ENCODE results near the gene NRIP3. TPM values are rescaled to one million over a fixed set of nuclear protein-coding genes. Genes with fewer than 3 reads are reported as not detected.
"Not testable (repeated sequence)": the region's sequence is repeated elsewhere in the genome, so short reads cannot be mapped to it uniquely, and the experiment has no call there.

Gene NRIP3
- polyA plus RNA-seq, 1 donor: 0.87 TPM

DNA sequence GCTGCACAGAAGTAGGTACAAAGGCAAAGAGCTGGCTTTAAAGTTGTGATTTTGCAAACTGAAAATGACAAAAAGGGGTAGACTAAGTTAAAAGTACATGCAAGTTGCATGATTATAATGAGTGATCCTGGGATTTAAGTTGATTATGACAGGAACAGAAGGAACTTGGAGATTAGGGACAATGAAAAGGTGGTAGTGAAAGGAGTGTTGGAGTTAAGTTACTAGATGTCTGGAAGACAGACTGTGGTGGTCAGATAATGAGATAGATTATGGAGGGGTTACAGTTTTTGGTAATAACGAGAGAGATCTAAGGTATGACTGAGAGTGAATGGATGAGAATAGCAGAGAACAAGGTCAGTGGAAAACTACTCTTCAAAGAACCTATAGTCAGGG, 31.9 kb downstream of the NRIP3 start:
- DNase-seq (ENCODE audit: low read depth): no peak

- no peak for DNase-seq (ENCODE audit: low read depth)
Observed at GRCh38 chr11:8971196-8971923, 32.4 kb downstream of the NRIP3 start.

DNA sequence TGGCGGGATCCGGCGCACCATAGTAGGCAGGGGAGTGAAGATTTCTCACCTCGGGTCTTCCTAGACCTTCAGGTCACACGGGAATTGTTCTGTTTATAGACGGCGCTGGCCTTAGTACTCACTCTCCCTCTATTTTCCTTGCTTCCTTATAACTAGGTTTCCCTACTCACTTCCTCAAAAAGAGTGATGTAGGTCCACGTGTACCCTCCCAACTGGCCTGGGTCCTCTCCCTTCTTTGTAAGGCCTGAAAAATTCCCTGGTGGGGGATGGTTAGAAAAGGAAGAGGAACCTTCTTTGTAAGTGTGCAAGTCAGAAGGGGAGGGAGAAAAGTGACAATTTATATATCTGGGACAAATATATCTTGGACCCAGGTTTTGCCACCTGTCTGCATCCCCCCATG, 36.6 kb downstream of the NRIP3 start:
- DNase-seq (ENCODE audit: low read depth): no peak

DNA sequence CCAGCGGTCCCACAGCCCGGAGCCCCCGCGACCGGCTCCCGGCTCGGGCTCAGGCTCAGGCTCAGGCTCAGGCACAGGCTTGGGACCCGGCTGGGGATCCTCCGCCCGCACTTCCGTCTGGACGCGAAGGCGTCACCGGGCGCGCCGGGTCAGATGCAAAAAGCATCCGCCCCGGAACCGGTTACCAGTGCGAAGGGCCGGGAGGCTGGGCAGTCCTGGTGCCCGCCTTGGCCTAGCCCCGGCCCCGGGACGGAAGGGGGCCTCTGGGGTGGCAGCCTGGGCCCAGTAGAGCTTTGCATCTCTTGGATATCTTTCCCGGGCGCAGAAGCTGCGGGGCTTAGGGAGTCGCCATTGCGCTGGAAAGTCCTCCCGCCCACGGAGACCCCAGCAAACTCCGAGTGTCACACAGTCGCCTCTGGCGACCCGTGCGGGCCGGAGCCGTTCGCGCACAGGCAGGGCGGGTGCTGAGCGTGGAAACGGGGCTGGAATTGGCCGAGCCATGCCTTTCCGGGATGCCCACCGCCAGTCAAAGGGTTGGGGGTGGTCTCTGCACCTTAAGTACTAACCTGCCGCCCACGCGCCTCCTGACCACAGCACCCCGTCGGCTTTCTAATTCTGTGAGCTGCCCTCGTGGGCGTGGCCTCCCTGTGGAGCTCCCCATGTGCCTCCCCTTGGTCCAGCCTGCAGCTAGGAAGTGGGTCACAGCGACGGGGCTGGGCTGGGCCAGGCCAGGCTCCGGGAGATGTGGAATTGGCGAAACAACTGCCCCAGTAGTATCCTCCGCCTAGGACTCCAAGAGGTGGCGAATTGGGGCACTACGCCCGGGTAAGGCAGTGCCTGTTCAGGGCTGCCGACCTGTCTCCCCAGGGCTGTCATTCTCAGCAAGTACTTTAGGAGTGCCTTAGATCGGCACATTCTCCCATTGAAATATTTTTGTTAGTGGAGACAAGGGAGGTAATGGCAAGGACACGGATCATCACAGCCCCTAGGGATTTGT, 39.2 kb downstream of the NRIP3 start, which contains the start of gene TMEM9B:
TMEM9B (minus strand) TSS at position 119 of the 997 bp plus-strand sequence. CDS start 129 bp downstream, outside the sequence.
- DNase-seq (ENCODE audit: low read depth): peak; percentile 58

GRCh38 chr11:8963569-8964323, 40.1 kb downstream of the NRIP3 start:
- DNase-seq (ENCODE audit: low read depth): peak; percentile 11

DNA sequence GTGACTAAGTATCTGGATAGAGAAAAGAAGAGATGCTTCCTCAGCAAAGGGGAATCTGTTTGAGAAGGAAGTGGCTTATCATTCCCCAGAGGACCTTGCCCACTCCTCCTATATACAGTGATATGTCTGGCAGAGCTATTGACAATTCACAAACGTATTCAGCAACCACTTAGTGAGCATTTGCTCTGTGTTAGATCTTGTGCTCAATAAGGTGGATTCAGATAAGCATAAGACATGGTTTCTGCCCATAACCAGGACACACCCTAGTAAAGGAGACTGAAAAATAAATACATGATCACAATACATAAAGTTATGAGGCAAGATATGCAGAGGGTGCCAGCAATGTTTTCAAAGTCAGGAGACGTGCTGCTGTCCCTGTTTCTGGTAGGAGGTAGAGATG, 41.0 kb downstream of the NRIP3 start:
- DNase-seq (ENCODE audit: low read depth): no peak

- DNase-seq (ENCODE audit: low read depth): no peak
Observed at GRCh38 chr11:8961401-8961800, 42.4 kb downstream of the NRIP3 start.

GRCh38 chr11:8959546-8960166, 44.1 kb downstream of the NRIP3 start:
- peak; percentile 56 for DNase-seq (ENCODE audit: low read depth)

GRCh38 chr11:8956860-8957259, 46.9 kb downstream of the NRIP3 start:
- no peak for DNase-seq (ENCODE audit: low read depth)

GRCh38 chr11:8948886-8949285, 54.9 kb downstream of the NRIP3 start:
- DNase-seq (ENCODE audit: low read depth): no peak

DNA sequence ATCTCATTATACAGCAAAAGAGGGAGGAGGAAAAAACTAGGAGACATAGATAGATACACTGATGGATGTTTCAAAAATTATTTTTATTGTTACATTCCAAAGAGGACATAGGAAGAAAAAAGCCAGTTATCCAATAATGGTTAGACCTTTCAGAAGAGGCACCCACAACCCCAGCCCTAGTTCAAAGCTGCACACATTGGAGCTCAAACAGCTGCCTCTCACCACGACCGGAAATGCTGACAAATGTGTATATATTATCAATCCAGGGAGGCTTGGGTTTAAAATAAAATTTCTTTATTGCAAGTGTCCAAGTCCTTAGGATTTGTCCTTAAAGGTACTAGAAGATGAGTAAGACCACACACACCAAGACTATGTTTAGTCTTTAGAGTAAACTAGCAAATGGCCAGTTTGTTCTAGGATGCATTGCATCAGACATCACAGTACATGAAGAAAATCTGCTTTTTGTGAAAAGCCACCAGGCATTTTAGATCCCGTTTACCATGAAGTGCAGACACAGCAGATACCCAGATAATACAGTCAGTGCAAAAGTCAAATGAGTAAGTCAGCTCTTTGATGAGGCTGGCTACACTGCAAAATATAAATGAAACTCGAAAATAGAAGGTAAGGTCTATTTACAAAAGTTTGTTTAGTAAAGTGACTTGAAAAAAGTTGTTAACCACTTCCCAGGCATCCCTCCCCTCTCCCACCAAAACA, 56.4 kb downstream of the NRIP3 start:
- DNase-seq (ENCODE audit: low read depth): no peak

DNA sequence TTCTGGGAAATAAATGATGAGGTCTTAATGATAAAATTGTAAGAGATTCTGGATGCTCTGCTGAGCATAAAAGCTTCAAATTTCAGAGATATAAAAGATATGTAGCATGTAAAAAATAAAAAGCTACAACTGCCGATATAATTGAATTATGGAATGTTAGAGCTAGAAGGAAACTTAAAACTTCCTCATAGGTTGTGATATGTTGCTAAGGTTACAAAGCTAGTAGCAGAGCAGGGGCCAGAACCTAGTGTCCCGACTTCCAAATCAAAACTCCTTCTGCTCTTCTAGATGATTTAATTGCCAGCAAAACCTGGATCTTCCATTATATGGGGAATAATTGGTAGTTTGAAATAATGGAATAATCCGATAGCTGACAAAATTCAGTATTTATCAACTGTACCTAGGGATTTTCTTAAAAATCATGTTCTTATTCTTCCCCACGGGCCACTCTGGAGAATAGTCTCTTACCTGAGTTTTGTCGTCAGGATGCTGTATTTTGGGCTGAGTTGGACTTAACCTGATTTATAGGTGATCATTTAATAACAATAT, 61.2 kb downstream of the NRIP3 start, which contains the start of gene ASCL3:
ASCL3 (minus strand) TSS at position 499 of the 549 bp plus-strand sequence. CDS start 4,855 bp downstream, outside the sequence.
- no peak for DNase-seq (ENCODE audit: low read depth)

GRCh38 chr11:8941341-8942103, 62.3 kb downstream of the NRIP3 start:
- DNase-seq (ENCODE audit: low read depth): no peak

GRCh38 chr11:8937659-8938058, 66.1 kb downstream of the NRIP3 start:
- no peak for DNase-seq (ENCODE audit: low read depth)

- no peak for DNase-seq (ENCODE audit: low read depth)
Observed at GRCh38 chr11:8937159-8937558, 66.6 kb downstream of the NRIP3 start.

GRCh38 chr11:8935789-8936188, 68.0 kb downstream of the NRIP3 start:
- DNase-seq (ENCODE audit: low read depth): not testable (repeated sequence)

- no peak for DNase-seq (ENCODE audit: low read depth)
Observed at GRCh38 chr11:8934742-8935488, 68.9 kb downstream of the NRIP3 start.

DNA sequence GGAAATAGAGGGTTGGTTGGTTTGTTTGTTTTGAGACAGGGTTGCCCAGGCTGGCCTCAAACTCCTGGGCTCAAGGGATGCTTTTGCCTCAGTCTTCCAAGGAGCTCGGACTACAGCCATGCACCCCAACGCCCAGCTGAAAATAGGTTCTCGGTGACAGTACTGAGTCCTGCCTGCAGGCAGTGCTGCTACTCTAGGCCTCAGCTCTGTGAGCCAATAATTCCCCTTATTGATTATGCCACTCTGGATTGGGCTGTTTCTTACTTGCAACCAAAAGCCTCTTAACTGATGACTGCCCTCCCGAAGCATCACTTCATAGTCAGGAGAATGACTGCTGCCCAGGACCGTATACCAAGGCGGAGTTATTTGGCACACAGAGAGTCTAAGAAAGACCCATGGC, 69.9 kb downstream of the NRIP3 start:
- no peak for DNase-seq (ENCODE audit: low read depth)
